ENCODE results near the gene AGMO.

- no peak for TF ChIP-seq POLR2A (IDR thresholded peaks at IDR 0.05; ENCODE audit: low read length)
- no peak for TF ChIP-seq MAZ (IDR thresholded peaks at IDR 0.05; ENCODE audit: borderline replicate concordance, low read depth, low read length)
- no peak for TF ChIP-seq CHD4 (IDR thresholded peaks at IDR 0.05; ENCODE audit: borderline replicate concordance)
- no peak for TF ChIP-seq CTCF (IDR thresholded peaks at IDR 0.05)
- TF ChIP-seq TP53 (CRISPR knock-in tag; IDR thresholded peaks at IDR 0.05): no peak
- TF ChIP-seq RCOR1 (IDR thresholded peaks at IDR 0.05; ENCODE audit: low read depth, low read length): no peak
- no peak for TF ChIP-seq CBX2 (IDR thresholded peaks at IDR 0.05; ENCODE audit: borderline replicate concordance, low read depth)
- TF ChIP-seq USF2 (IDR thresholded peaks at IDR 0.05): no peak
- no peak for TF ChIP-seq EP300 (IDR thresholded peaks at IDR 0.05)
- TF ChIP-seq RFX5 (IDR thresholded peaks at IDR 0.05): no peak
- TF ChIP-seq ELK1 (IDR thresholded peaks at IDR 0.05; ENCODE audit: low read depth, low read length): no peak
Observed at GRCh38 chr7:15488401-15488800, 73.4 kb downstream of the AGMO start.
